ENCODE data around the gene BCAS1. TPM values are rescaled to one million over a fixed set of nuclear protein-coding genes. Genes with fewer than 3 reads are reported as not detected.

Gene BCAS1
- total and polyA plus RNA-seq, 12 donors = 0.07 to 2.3 (median 0.13) TPM; not detected in 7

- H3K36me3 ChIP-seq (replicated peaks in 1 of 2) = no peaks in the 10 kb centered on the region
- no peaks in the 10 kb centered on the region for H3K4me1 ChIP-seq (replicated peaks in 1 of 2)
- WGBS, 4 donors = 71 to 79% (median 76%) methylated on average over 2 of the region's 2 CpGs
- intact Hi-C loops (cut with DNase I) = no loop called here
- no peaks in the 10 kb centered on the region for H3K27me3 ChIP-seq
- H3K27ac ChIP-seq = no peak overlapping the region
- no peak overlapping the region for H3K4me3 ChIP-seq
- H3K9me3 ChIP-seq (replicated peaks in 1 of 3) = no peaks in the 10 kb centered on the region
- no peak for DNase-seq
- TF ChIP-seq, protein P1, sequence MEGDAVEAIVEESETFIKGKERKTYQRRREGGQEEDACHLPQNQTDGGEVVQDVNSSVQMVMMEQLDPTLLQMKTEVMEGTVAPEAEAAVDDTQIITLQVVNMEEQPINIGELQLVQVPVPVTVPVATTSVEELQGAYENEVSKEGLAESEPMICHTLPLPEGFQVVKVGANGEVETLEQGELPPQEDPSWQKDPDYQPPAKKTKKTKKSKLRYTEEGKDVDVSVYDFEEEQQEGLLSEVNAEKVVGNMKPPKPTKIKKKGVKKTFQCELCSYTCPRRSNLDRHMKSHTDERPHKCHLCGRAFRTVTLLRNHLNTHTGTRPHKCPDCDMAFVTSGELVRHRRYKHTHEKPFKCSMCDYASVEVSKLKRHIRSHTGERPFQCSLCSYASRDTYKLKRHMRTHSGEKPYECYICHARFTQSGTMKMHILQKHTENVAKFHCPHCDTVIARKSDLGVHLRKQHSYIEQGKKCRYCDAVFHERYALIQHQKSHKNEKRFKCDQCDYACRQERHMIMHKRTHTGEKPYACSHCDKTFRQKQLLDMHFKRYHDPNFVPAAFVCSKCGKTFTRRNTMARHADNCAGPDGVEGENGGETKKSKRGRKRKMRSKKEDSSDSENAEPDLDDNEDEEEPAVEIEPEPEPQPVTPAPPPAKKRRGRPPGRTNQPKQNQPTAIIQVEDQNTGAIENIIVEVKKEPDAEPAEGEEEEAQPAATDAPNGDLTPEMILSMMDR (IDR thresholded peaks at IDR 0.05) = no peak
- TF ChIP-seq POLR2A (IDR thresholded peaks at IDR 0.05) = no peak
Observed at GRCh38 chr20:54047048-54047447, 23.3 kb downstream of the BCAS1 start.

GRCh38 chr20:54044156-54044555, 26.2 kb downstream of the BCAS1 start:
- peak in 1 of 7 donors; percentile 36 for DNase-seq
- Histone ChIP-seq H3K36me3 (replicated peaks in 1 of 2) (no peaks in the 10 kb centered on the region), H3K9me3 (replicated peaks in 1 of 3) (no peaks in the 10 kb centered on the region), H3K4me3 (no peak overlapping the region), H3K4me1 (replicated peaks in 1 of 2) (no peaks in the 10 kb centered on the region), H3K27me3 (no peaks in the 10 kb centered on the region), H3K27ac (no peak overlapping the region)
- intact Hi-C loops (cut with DNase I) = no loop called here
- TF ChIP-seq, protein P1 (IDR thresholded peaks at IDR 0.05) = no peak
- no peak for TF ChIP-seq POLR2A (IDR thresholded peaks at IDR 0.05)

GRCh38 chr20:54043076-54043967, 27.1 kb downstream of the BCAS1 start:
- intact Hi-C loops (cut with DNase I) = no loop called here
- no peak for DNase-seq
- no peak overlapping the region for H3K27ac ChIP-seq
- no peak for TF ChIP-seq POLR2A (IDR thresholded peaks at IDR 0.05)
- TF ChIP-seq, protein P1 (IDR thresholded peaks at IDR 0.05) = no peak
- H3K27me3 ChIP-seq = no peaks in the 10 kb centered on the region
- H3K36me3 ChIP-seq (replicated peaks in 1 of 2) = no peaks in the 10 kb centered on the region
- H3K4me3 ChIP-seq = no peak overlapping the region
- H3K4me1 ChIP-seq (replicated peaks in 1 of 2) = no peaks in the 10 kb centered on the region
- 60 to 81% (median 73%) methylated on average over 8 to 9 of the region's 9 CpGs for WGBS, 4 donors
- H3K9me3 ChIP-seq (replicated peaks in 1 of 3) = no peaks in the 10 kb centered on the region

- no peak overlapping the region for H3K27ac ChIP-seq
- WGBS, 4 donors = 55 to 70% (median 63%) methylated on average over 4 of the region's 4 CpGs
- no peak overlapping the region for H3K4me3 ChIP-seq
- no peaks in the 10 kb centered on the region for H3K9me3 ChIP-seq (replicated peaks in 1 of 3)
- intact Hi-C loops (cut with DNase I) = no loop called here
- no peaks in the 10 kb centered on the region for H3K36me3 ChIP-seq (replicated peaks in 1 of 2)
- DNase-seq = no peak
- no peaks in the 10 kb centered on the region for H3K4me1 ChIP-seq (replicated peaks in 1 of 2)
- TF ChIP-seq, protein P1 (IDR thresholded peaks at IDR 0.05) = no peak
- no peak for TF ChIP-seq POLR2A (IDR thresholded peaks at IDR 0.05)
- H3K27me3 ChIP-seq = no peaks in the 10 kb centered on the region
Observed at GRCh38 chr20:54042021-54042420, 28.4 kb downstream of the BCAS1 start.

Measured in adrenal gland (tissue), 12 donors.